Hepatic stellate cell (primary cell): ENCODE results near the gene APOC1.
"Not testable (repeated sequence)": the region's sequence is repeated elsewhere in the genome, so short reads cannot be mapped to it uniquely, and the experiment has no call there.

ENCODE experiments used
- DNase-seq: peaks from one replicate; pipeline ENCODE4 v3.0.0; 2011; ENCODE audit warnings: low spot score

APOC1 gene

GRCh38 chr19:44914433-44915206, at the start of gene APOC1:
Gene APOC1 (plus strand): TSS chr19:44914608. CDS start chr19:44914892, 284 bp downstream.
- DNase-seq = peak; percentile 95

GRCh38 chr19:44865196-44865767, 49.1 kb upstream of the APOC1 start:
- DNase-seq = no peak

- DNase-seq = no peak
Measured at GRCh38 chr19:44866664-44867063, 47.7 kb upstream of the APOC1 start.

GRCh38 chr19:44867578-44867977, 46.8 kb upstream of the APOC1 start:
- no peak for DNase-seq

- peak; percentile 44 for DNase-seq
Measured at GRCh38 chr19:44869733-44870470, 44.5 kb upstream of the APOC1 start.

- DNase-seq = no peak
Measured at GRCh38 chr19:44871809-44872208, 42.6 kb upstream of the APOC1 start.

GRCh38 chr19:44872661-44873060, 41.7 kb upstream of the APOC1 start:
- no peak for DNase-seq

GRCh38 chr19:44874317-44874716, 40.1 kb upstream of the APOC1 start:
- DNase-seq = no peak

GRCh38 chr19:44875666-44876451, 38.5 kb upstream of the APOC1 start:
- peak; percentile 60 for DNase-seq

GRCh38 chr19:44876930-44877535, 37.4 kb upstream of the APOC1 start:
- DNase-seq = no peak

GRCh38 chr19:44878120-44878865, 36.1 kb upstream of the APOC1 start:
- DNase-seq = no peak

- no peak for DNase-seq
Measured at GRCh38 chr19:44879309-44880065, 34.9 kb upstream of the APOC1 start.

- no peak for DNase-seq
Measured at GRCh38 chr19:44882063-44882462, 32.3 kb upstream of the APOC1 start.

- not testable (repeated sequence) for DNase-seq
Measured at GRCh38 chr19:44882619-44883397, 31.6 kb upstream of the APOC1 start.

GRCh38 chr19:44883922-44884321, 30.5 kb upstream of the APOC1 start:
- DNase-seq = no peak

GRCh38 chr19:44884566-44884965, 29.8 kb upstream of the APOC1 start:
- no peak for DNase-seq

- no peak for DNase-seq
Measured at GRCh38 chr19:44886141-44886540, 28.3 kb upstream of the APOC1 start.

- no peak for DNase-seq
Measured at GRCh38 chr19:44887648-44888047, 26.8 kb upstream of the APOC1 start.

- not testable (repeated sequence) for DNase-seq
Measured at GRCh38 chr19:44888335-44888734, 26.1 kb upstream of the APOC1 start.
